ENCODE data around the gene SMG5. TPM values are rescaled to one million over a fixed set of nuclear protein-coding genes. Genes with fewer than 3 reads are reported as not detected.

The SMG5 gene
- total RNA-seq, 4 donors from 2014 or later = 56.9 to 88.4 (median 61.0) TPM

DNA sequence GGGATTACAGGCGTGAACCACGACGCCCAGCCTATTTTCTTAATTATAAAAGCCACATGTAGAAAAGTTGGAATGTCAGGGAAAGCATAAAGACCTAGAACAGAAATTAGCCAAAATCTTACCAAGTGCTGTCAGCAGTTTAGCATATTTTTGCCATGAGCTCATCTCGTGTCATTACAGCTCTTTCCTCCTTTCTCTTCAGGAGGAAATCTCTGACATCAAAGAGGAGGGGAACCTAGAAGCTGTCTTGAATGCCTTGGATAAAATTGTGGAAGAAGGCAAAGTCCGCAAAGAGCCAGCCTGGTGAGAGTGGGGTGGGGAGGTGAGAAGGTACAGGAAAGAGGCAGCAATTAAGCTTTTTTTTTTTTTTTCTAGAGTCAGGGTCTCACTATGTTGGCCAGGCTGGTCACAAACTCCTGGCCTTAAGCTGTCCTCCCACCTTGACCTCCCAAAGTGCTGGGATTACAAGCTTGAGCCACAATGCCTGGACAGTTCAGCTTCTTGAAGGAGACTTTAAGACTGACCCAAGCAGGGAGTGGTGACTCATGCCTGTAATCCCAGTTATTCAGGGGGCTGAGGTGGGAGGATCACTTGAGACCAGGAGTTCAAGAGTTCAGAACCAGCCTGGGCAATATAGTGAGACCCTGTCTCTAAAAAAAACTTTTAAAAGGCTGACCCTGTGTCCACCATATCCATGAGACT, 49.0 kb downstream of the SMG5 start:
- intact Hi-C loops (cut with DNase I; ENCODE audit: low total_unique reads) = no loop called here
- TF ChIP-seq POLR2A (IDR thresholded peaks at IDR 0.05) = no peak
- TF ChIP-seq CTCF (IDR thresholded peaks at IDR 0.05) = no peak
- no peak for DNase-seq (ENCODE audit: low spot score in 2 of 2)
- WGBS, 2 donors = 58 to 73% methylated on average over 5 of the region's 5 CpGs
- no peak overlapping the region for H3K4me3 ChIP-seq (ENCODE audit: low read depth, poor library complexity, severe bottlenecking)

- DNase-seq (ENCODE audit: low spot score in 2 of 2) = no peak
- WGBS, 2 donors = 75 to 83% methylated on average over 12 of the region's 12 CpGs
- intact Hi-C loops (cut with DNase I; ENCODE audit: low total_unique reads) = no loop called here
- TF ChIP-seq POLR2A (IDR thresholded peaks at IDR 0.05) (no peak), CTCF (IDR thresholded peaks at IDR 0.05) (no peak)
- H3K4me3 ChIP-seq (ENCODE audit: low read depth, poor library complexity, severe bottlenecking) = no peak overlapping the region
Observed at GRCh38 chr1:156232201-156232894, 50.3 kb downstream of the SMG5 start.

DNA sequence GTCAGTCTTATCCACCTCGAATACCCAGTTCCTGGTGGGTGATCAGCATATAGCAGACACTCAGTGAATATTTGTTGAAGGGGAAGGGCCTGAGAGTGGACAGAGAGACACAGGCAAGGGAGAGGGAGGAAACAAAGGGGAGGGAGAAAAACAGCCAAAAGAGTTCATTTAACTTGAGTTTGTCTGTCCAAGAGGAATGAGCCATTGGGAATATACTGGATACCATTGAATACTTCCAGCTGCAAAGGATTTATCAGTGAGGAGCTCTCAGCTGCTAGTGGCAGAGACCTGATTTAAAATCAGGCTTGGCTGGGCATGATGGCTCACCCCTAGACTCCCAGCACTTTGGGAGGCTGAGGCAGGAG, 52.2 kb downstream of the SMG5 start:
- WGBS, 2 donors = 92 to 93% methylated on average over 1 of the region's 1 CpG
- intact Hi-C loops (cut with DNase I; ENCODE audit: low total_unique reads) = no loop called here
- H3K4me3 ChIP-seq (ENCODE audit: low read depth, poor library complexity, severe bottlenecking) = no peak overlapping the region
- DNase-seq (ENCODE audit: low spot score in 2 of 2) = no peak
- TF ChIP-seq CTCF (IDR thresholded peaks at IDR 0.05) (no peak), POLR2A (IDR thresholded peaks at IDR 0.05) (no peak)

DNA sequence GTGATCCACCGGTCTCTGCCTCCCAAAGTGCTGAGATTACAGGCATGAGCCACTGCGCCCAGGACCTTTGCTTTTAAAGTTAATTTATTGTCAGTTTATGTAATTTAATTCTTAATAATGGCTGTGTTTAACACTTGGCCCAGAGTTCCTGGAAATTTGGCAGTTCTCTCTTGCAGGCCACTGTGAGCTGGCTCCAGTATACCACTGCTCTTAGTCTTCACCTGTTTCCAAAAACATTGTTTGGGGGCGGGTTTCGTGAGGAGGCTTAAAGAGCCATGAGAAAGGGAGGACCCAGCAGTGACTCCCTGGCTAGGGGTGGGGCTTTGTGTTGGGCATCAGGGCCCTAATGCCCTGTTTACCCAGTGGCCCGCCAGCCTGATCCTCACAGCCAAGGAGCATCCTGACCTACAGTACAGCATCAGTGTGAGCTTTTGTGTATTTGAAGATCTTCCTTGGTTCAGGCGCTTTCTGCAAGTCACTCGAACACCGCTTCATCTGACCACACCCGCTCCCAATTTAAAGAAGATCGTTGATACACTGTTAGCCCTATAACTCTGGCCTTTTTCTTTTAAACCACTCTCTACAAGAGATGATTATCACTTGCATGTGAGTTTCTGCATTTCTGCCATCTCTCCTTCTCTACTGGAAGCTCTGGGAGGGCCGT, 52.7 kb downstream of the SMG5 start:
- H3K4me3 ChIP-seq (ENCODE audit: low read depth, poor library complexity, severe bottlenecking) = no peak overlapping the region
- intact Hi-C loops (cut with DNase I; ENCODE audit: low total_unique reads) = no loop called here
- TF ChIP-seq POLR2A (IDR thresholded peaks at IDR 0.05) = no peak
- no peak for DNase-seq (ENCODE audit: low spot score in 2 of 2)
- 83 to 87% methylated on average over 11 of the region's 11 CpGs for WGBS, 2 donors

DNA sequence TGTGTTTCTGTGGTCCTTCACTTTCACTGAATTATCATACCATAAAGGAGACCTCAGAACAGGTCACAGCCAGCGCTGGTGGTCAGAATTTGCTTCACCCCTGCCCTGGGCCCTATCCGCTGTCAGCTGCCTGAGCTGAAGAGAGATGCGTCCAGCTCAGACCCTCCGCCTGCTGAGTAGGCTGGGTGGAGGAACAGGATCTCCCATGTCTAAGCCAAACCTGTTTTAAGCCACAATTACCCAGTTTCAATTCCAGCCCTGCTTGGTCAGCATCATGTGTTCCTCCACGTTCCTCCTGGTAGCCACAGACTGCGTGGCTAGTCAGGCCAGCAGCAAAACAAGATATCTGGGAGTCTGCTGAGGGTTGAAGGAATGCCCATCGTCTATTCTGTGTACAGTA, 54.1 kb downstream of the SMG5 start:
- 68 to 75% methylated on average over 7 of the region's 7 CpGs for WGBS, 2 donors
- DNase-seq (ENCODE audit: low spot score in 2 of 2) = no peak
- no peak overlapping the region for H3K4me3 ChIP-seq (ENCODE audit: low read depth, poor library complexity, severe bottlenecking)
- intact Hi-C loops (cut with DNase I; ENCODE audit: low total_unique reads) = no loop called here
- TF ChIP-seq CTCF (IDR thresholded peaks at IDR 0.05) = no peak
- no peak for TF ChIP-seq POLR2A (IDR thresholded peaks at IDR 0.05)

DNA sequence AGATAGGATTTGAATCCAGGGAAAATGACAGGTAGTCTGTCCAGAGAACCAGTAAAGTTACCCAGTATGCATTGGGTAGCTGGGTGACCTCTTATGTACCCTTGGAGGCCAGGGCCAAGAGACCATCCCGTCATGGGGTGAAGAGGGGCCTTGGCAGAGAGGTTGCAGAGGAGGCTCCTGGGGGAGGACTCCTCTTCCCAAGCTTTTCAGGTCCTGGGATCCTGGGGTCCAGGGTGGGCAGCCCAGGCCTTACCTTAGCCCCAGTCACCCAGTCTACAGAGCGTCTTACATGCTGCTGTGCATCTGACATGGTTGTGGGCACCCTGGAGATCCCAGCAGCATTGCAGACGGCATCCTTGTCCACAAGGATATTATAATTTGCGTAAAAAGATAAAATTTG, 55.8 kb downstream of the SMG5 start:
- intact Hi-C loops (cut with DNase I; ENCODE audit: low total_unique reads) = no loop called here
- DNase-seq (ENCODE audit: low spot score in 2 of 2) = no peak
- TF ChIP-seq POLR2A (IDR thresholded peaks at IDR 0.05) (no peak), CTCF (IDR thresholded peaks at IDR 0.05) (no peak)
- H3K4me3 ChIP-seq (ENCODE audit: low read depth, poor library complexity, severe bottlenecking) = no peak overlapping the region
- 87 to 93% methylated on average over 4 of the region's 4 CpGs for WGBS, 2 donors

All from lower leg skin (tissue), 4 donors.